Fibroblast of skin of right quadriceps (primary cell): ENCODE results near the gene LENG8.
A peak's percentile ranks its signal among the peaks of the same experiment; 100 is the strongest.

Experiments used
- DNase-seq: peaks from one replicate; pipeline ENCODE4 v3.0.0-alpha.2; 2013

Gene LENG8

GRCh38 chr19:54448774-54449700 lies at the start of gene LENG8:
TSS of gene LENG8 (plus strand) at chr19:54449199. CDS start at chr19:54451345, 2,146 bp downstream.
- DNase-seq: peak; percentile 97

GRCh38 chr19:54400913-54401312 lies 48.1 kb upstream of the LENG8 start:
- no peak for DNase-seq

DNA sequence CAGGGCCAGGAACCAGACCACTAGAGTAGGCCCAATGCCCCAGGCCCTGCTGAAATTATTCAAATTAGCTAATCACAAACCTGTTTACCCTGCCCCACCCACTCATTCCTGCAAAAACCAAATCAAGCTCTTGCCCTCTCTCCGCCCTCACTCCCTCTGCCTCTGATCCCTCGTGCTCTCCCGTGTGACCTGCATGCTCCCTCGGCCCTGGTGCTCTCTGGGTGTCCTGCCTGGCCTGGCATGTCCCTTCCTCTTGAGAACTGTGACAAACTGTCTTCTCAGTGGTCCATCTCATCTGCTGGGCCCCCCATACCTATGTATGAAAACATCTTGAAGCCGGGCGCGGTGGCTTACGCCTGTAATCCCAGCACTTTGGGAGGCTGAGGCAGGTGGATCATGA lies 45.9 kb upstream of the LENG8 start:
- DNase-seq: no peak

- no peak for DNase-seq
These were observed 43.4 kb upstream of the LENG8 start for GRCh38 chr19:54405628-54406027.

DNA sequence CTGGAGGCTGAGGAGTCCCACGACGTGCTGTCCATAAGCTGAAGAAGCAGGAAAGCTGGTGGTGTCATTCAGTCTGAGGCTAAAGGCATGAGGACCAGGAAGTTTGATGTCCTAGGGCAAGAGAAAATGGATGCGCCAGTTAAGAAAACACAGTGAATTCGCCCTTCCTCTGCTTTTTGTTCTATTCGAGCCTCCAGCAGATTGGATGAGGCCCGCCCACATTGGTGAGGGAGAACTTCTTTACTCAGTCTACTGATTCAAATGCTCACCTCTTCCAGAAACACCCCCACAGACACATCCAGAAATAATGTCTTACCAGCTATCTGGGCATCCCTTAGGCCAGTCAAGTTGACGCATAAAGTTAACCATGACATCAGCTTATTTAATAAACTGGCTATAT lies 41.2 kb upstream of the LENG8 start:
- DNase-seq: no peak

- DNase-seq: no peak
These were observed 40.5 kb upstream of the LENG8 start for GRCh38 chr19:54408456-54409026.

DNA sequence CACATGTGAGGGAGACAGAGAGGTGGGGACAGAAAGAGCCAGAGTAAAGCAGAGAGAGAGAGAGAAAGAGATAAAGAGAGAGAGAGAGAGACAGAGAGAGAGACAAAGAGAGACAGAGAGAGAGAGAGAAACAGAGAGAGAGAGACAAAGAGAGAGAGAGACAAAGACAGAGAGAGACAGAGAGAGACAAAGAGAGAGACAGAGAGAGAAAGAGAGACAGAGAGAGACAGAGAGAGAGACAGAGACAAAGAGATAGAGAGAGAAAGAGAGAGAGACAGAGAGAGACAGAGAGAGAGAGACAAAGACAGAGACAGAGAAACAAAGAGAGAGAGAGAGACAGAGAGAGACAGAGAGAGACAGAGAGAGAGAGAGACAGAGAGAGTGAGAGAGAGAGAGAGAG lies 38.0 kb upstream of the LENG8 start:
- no peak for DNase-seq

DNA sequence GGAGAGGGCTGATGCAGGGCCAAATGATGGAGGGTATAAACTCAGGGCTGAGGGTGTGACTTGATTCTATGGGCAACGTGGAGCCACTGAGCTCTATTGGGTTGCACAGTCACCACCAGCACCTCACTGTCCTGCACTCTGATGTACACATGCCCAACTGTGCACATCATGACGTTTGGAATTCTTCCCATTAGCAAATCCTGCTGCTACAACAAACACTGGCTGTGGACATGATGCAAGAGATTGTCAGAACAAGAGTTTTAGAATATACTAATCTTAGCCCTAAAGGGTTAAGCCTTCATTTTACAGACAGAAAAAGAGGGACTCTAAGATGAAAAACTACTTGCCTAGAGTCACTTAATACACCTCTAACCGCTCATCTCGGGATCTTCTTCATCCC lies 36.1 kb upstream of the LENG8 start:
- no peak for DNase-seq

DNA sequence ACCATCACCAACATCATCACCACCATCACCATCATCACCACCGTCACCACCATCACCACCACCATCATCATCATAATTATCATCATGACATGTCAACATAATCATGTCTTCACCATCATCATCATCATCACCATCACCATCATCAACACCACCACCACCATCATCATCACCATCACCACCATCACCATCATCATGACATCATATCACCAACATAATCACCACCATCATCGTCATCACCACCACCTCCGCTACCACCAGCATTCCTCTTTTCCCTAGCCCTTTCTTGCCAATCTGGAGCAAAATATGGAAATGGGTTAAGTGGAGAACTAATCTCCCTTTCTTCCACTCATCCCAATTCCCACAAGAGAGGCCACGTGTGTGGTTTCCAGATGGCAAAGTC lies 34.8 kb upstream of the LENG8 start:
- DNase-seq: no peak

DNA sequence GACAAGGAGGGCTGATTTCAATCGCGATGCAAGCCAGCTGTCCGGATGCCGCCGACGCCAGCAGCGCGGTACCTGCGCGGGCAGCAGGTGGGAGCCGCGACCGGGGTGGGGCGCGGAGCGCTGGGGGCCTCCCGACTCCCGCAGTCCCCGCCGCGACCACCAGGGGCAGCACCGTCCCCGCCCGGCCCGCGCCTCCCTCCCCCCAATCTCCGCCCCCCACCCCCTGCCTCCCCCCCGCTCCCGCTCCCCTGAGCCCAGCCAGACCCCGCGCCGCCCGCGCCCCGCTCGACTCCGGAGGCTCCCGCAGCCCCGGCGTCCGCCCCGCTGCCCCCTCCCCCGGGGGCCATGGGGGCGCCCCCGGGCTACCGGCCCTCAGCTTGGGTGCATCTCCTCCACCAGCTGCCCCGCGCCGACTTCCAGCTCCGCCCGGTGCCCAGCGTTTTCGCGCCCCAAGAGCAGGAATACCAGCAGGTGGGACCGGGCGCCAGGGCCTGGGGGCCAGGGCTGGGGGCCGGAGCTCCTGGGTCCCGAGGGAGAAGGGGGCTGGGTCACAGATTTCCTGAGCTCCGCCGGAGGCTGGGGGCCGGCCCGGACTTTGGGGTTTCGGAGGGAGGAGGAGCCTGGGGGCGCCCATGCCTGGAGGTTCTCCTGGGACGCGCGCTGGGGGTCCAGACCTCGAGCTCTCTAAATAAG lies 33.6 kb upstream of the LENG8 start, which contains the start of gene TTYH1:
Gene TTYH1, plus strand, starts transcription at position 257 of the 693 bp plus-strand sequence. Its CDS starts 89 bp downstream, at position 346.
- no peak for DNase-seq

GRCh38 chr19:54415901-54416673 lies 32.9 kb upstream of the LENG8 start:
- DNase-seq: no peak

- no peak for DNase-seq
These were observed 32.1 kb upstream of the LENG8 start for GRCh38 chr19:54416695-54417491.

GRCh38 chr19:54418030-54418929 lies 30.7 kb upstream of the LENG8 start:
- DNase-seq: no peak

- no peak for DNase-seq
These were observed 29.8 kb upstream of the LENG8 start for GRCh38 chr19:54418930-54419800.

- no peak for DNase-seq
These were observed 29.0 kb upstream of the LENG8 start for GRCh38 chr19:54420068-54420382.

DNA sequence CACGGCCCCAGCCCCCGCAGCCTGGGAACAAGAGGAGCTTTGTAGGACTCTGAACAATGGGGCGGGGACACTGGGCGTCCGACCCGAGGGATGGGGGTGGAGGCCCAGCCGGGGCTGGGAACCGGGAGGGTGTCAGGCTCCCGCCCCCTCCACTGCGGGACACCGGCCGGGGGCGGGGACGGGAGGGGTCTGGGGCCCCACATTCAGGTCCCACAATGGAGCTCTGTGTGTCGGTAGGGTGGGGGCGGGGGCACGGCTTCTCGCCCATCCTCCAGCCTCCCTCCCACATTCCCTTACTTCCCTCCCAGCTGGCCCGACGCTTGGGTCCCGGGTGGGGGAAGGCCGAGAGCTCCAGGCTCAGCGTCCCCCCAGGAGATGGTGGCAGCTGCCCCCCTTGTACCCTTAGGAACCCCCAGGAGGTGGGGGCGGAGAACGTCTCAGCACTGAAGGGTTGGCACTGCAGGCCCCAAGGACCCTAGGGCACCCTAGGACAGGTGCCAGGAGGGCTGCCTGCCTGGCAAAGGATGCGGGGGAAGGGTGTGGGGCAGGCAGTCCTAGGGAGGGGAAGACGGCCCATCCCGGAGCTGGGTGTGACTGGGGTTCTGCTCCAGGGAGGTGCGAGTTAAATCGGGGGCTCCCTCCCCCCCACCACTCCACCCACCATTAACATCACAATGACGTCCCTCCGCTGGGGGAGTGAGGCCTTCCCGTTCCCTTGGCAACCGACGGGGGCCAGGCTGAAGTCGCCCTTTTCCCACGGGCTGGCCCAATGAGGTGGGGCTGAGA lies 28.4 kb upstream of the LENG8 start:
- DNase-seq: no peak

GRCh38 chr19:54421169-54421516 lies 27.9 kb upstream of the LENG8 start:
- no peak for DNase-seq

GRCh38 chr19:54421521-54421920 lies 27.5 kb upstream of the LENG8 start:
- no peak for DNase-seq

GRCh38 chr19:54422136-54422535 lies 26.9 kb upstream of the LENG8 start:
- DNase-seq: no peak
